Measurements from ENCODE around the gene CTIF.

DNA sequence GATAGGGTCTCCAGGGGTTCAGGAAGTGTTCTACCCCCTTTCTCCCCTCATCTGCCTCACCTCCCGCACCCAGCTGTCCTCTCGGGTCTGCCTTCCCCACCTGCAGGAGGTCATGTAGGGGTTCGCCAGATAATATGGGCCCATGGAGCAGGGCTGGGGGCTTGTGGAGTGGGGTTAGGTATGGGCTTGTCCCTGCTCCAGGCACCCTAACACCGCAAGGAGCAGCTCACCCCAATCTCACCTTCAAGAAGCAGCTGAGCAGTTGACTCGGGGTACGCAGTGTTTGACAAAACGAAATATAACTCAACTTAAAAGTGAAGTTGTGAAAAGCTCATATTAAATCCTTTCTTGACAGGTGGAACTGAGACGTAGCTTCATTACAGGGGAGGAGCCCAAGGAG is 99.6 kb downstream of the CTIF start:
- TF ChIP-seq, protein P1, sequence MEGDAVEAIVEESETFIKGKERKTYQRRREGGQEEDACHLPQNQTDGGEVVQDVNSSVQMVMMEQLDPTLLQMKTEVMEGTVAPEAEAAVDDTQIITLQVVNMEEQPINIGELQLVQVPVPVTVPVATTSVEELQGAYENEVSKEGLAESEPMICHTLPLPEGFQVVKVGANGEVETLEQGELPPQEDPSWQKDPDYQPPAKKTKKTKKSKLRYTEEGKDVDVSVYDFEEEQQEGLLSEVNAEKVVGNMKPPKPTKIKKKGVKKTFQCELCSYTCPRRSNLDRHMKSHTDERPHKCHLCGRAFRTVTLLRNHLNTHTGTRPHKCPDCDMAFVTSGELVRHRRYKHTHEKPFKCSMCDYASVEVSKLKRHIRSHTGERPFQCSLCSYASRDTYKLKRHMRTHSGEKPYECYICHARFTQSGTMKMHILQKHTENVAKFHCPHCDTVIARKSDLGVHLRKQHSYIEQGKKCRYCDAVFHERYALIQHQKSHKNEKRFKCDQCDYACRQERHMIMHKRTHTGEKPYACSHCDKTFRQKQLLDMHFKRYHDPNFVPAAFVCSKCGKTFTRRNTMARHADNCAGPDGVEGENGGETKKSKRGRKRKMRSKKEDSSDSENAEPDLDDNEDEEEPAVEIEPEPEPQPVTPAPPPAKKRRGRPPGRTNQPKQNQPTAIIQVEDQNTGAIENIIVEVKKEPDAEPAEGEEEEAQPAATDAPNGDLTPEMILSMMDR (IDR thresholded peaks at IDR 0.05), result no peak
- no peak for TF ChIP-seq POLR2A (IDR thresholded peaks at IDR 0.05)

All from heart left ventricle (tissue), 13 donors.